ENCODE data around the gene HARBI1.

DNA sequence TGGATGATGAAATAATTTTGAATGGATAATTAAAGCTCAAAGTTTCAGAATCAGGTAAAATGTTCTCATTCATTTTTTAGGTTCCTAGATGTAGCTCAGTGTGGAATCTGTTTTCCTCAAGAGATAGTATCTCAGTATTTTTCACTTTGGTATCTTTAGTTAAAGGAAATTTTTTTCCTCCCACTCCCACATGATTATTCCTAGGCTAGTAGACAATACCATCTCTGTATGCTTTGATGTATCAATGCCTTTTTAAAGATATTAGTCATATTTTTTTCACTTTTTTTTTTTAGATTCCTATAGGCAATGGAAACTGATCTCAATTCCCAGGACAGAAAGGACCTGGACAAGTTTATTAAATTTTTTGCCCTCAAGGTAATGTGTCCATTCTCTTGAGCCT lies 27.0 kb upstream of the HARBI1 start:
- TF ChIP-seq, protein P1, sequence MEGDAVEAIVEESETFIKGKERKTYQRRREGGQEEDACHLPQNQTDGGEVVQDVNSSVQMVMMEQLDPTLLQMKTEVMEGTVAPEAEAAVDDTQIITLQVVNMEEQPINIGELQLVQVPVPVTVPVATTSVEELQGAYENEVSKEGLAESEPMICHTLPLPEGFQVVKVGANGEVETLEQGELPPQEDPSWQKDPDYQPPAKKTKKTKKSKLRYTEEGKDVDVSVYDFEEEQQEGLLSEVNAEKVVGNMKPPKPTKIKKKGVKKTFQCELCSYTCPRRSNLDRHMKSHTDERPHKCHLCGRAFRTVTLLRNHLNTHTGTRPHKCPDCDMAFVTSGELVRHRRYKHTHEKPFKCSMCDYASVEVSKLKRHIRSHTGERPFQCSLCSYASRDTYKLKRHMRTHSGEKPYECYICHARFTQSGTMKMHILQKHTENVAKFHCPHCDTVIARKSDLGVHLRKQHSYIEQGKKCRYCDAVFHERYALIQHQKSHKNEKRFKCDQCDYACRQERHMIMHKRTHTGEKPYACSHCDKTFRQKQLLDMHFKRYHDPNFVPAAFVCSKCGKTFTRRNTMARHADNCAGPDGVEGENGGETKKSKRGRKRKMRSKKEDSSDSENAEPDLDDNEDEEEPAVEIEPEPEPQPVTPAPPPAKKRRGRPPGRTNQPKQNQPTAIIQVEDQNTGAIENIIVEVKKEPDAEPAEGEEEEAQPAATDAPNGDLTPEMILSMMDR (conservative IDR thresholded peaks at IDR 0.05 in 1 of 2, IDR thresholded peaks at IDR 0.05 in 1 of 2; ENCODE audit: low read depth in 1 of 2, low read length in 2 of 2): no peak
- no peak for TF ChIP-seq EZH2 (IDR thresholded peaks at IDR 0.05; ENCODE audit: low read length, missing control alignments)
